Activated CD8-positive, alpha-beta memory T cell treated with anti-CD3 and anti-CD28 coated beads, Interleukin-2, amount 50 U/mL, for 1 hour (primary cell): ENCODE measurements around the gene RBPJ.

Experiments
- DNase-seq: peaks from one replicate; pipeline ENCODE4 v3.0.0-alpha.2; 2020; ENCODE audit errors: extremely low read depth

Gene RBPJ

GRCh38 chr4:26320538-26321372 lies at the start of gene RBPJ:
RBPJ (plus strand) TSS chr4:26321014; CDS start chr4:26321029, 15 bp downstream.
- peak; percentile 63 for DNase-seq

GRCh38 chr4:26271703-26272102 lies 49.1 kb upstream of the RBPJ start:
- DNase-seq: no peak

GRCh38 chr4:26272654-26273615 lies 47.9 kb upstream of the RBPJ start:
- no peak for DNase-seq

GRCh38 chr4:26273616-26273980 lies 47.2 kb upstream of the RBPJ start:
- no peak for DNase-seq

GRCh38 chr4:26275281-26275680 lies 45.5 kb upstream of the RBPJ start:
- DNase-seq: no peak

- DNase-seq: no peak
Measured at GRCh38 chr4:26279446-26279845, 41.4 kb upstream of the RBPJ start.

GRCh38 chr4:26281881-26282280 lies 38.9 kb upstream of the RBPJ start:
- DNase-seq: no peak

- no peak for DNase-seq
Measured at GRCh38 chr4:26284536-26284935, 36.3 kb upstream of the RBPJ start.

- no peak for DNase-seq
Measured at GRCh38 chr4:26285272-26285671, 35.5 kb upstream of the RBPJ start.

- no peak for DNase-seq
Measured at GRCh38 chr4:26287756-26288155, 33.1 kb upstream of the RBPJ start.

- no peak for DNase-seq
Measured at GRCh38 chr4:26288355-26288909, 32.4 kb upstream of the RBPJ start.

- no peak for DNase-seq
Measured at GRCh38 chr4:26289401-26289800, 31.4 kb upstream of the RBPJ start.

- DNase-seq: no peak
Measured at GRCh38 chr4:26290321-26290720, 30.5 kb upstream of the RBPJ start.

GRCh38 chr4:26294904-26295303 lies 25.9 kb upstream of the RBPJ start:
- no peak for DNase-seq

GRCh38 chr4:26296021-26296420 lies 24.8 kb upstream of the RBPJ start:
- DNase-seq: no peak

- DNase-seq: no peak
Measured at GRCh38 chr4:26296514-26296913, 24.3 kb upstream of the RBPJ start.

- no peak for DNase-seq
Measured at GRCh38 chr4:26297219-26297618, 23.6 kb upstream of the RBPJ start.

- DNase-seq: no peak
Measured at GRCh38 chr4:26298198-26298947, 22.4 kb upstream of the RBPJ start.

GRCh38 chr4:26299254-26299882 lies 21.4 kb upstream of the RBPJ start:
- DNase-seq: no peak

- DNase-seq: no peak
Measured at GRCh38 chr4:26300314-26301307, 20.2 kb upstream of the RBPJ start.
